ENCODE data around the gene PLPPR4. TPM values are rescaled to one million over a fixed set of nuclear protein-coding genes. Genes with fewer than 3 reads are reported as not detected.

PLPPR4 gene
- total and polyA plus RNA-seq, 2 experiments from 2014 or later, result 0.99 to 2.3 TPM

DNA sequence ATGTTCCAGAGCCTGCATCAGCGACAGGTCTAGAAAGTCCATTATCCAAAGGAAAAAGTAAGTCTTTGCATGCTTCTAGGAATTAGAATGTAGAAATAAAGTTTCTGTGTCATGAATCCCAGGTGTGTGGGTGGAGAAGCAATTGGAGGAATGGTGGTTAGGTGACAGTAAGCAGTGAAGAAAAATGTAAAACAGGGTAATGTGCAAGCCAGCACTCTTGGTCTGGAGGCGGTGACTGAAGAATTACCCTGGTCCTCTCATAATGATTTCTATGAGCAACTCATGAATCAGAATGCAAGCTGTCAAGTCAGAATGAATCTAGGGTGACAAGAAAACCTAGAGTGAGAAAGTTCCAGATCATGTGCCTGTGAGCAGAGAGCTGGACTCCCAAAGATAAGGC lies 33.6 kb downstream of the PLPPR4 start:
- no peak overlapping the region for H3K27ac Mint-ChIP-seq
- no peak overlapping the region for H2AFZ ChIP-seq
- H3K79me2 ChIP-seq (replicated peaks; ENCODE audit: insufficient read depth), result no peaks in the 10 kb centered on the region
- no peaks in the 10 kb centered on the region for H3F3A ChIP-seq (replicated peaks; ENCODE audit: low read depth)
- ATAC-seq (no peak), DNase-seq (ENCODE audit: low spot score) (no peak)
- H3K9me3 Mint-ChIP-seq, result no peaks in the 10 kb centered on the region
- H3K4me1 ChIP-seq (ENCODE audit: insufficient read depth), result peaks cover 3% of the 10 kb centered on the region
- no peaks in the 10 kb centered on the region for H4K20me1 ChIP-seq (replicated peaks; ENCODE audit: insufficient read depth)
- H3K27me3 Mint-ChIP-seq (ENCODE audit: insufficient read depth, low read depth, poor library complexity), result no peaks in the 10 kb centered on the region
- H3K4me2 ChIP-seq, result no peak overlapping the region
- no peaks in the 10 kb centered on the region for H3K36me3 ChIP-seq (ENCODE audit: insufficient read depth)
- no peaks in the 10 kb centered on the region for H3K36me3 Mint-ChIP-seq (ENCODE audit: low read depth)
- H3K4me3 Mint-ChIP-seq, result no peak overlapping the region
- no peak overlapping the region for H3K4me3 ChIP-seq
- H3K4me1 Mint-ChIP-seq, result peaks cover 2% of the 10 kb centered on the region; the same call in 2 of the 3 replicates
- no peaks in the 10 kb centered on the region for H3K27me3 ChIP-seq (ENCODE audit: insufficient read depth)
- TF ChIP-seq STAT1 (IDR thresholded peaks at IDR 0.05; ENCODE audit: unreplicated experiment), result no peak
- TF ChIP-seq, protein P1, sequence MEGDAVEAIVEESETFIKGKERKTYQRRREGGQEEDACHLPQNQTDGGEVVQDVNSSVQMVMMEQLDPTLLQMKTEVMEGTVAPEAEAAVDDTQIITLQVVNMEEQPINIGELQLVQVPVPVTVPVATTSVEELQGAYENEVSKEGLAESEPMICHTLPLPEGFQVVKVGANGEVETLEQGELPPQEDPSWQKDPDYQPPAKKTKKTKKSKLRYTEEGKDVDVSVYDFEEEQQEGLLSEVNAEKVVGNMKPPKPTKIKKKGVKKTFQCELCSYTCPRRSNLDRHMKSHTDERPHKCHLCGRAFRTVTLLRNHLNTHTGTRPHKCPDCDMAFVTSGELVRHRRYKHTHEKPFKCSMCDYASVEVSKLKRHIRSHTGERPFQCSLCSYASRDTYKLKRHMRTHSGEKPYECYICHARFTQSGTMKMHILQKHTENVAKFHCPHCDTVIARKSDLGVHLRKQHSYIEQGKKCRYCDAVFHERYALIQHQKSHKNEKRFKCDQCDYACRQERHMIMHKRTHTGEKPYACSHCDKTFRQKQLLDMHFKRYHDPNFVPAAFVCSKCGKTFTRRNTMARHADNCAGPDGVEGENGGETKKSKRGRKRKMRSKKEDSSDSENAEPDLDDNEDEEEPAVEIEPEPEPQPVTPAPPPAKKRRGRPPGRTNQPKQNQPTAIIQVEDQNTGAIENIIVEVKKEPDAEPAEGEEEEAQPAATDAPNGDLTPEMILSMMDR (conservative IDR thresholded peaks at IDR 0.05; ENCODE audit: low read depth in 2 of 2), result no peak
- TF ChIP-seq, protein P2, sequence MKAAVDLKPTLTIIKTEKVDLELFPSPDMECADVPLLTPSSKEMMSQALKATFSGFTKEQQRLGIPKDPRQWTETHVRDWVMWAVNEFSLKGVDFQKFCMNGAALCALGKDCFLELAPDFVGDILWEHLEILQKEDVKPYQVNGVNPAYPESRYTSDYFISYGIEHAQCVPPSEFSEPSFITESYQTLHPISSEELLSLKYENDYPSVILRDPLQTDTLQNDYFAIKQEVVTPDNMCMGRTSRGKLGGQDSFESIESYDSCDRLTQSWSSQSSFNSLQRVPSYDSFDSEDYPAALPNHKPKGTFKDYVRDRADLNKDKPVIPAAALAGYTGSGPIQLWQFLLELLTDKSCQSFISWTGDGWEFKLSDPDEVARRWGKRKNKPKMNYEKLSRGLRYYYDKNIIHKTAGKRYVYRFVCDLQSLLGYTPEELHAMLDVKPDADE (IDR thresholded peaks at IDR 0.05), result no peak
- TF ChIP-seq EZH2 (IDR thresholded peaks at IDR 0.05; ENCODE audit: low read depth, unreplicated experiment), result no peak
- no peak for TF ChIP-seq NANOG (IDR thresholded peaks at IDR 0.05; ENCODE audit: borderline replicate concordance)
- no peak for TF ChIP-seq CREB1 (CRISPR knock-in tag; IDR thresholded peaks at IDR 0.05; ENCODE audit: low read depth)
- TF ChIP-seq POLR2AphosphoS5 (IDR thresholded peaks at IDR 0.05; ENCODE audit: low read depth), result no peak
- TF ChIP-seq ZNF114 (CRISPR knock-in tag; IDR thresholded peaks at IDR 0.05), result no peak
- no peak overlapping the region for H3K27ac ChIP-seq (ENCODE audit: low read depth)
- H3K9me2 ChIP-seq (ENCODE audit: insufficient read depth), result no peaks in the 10 kb centered on the region

DNA sequence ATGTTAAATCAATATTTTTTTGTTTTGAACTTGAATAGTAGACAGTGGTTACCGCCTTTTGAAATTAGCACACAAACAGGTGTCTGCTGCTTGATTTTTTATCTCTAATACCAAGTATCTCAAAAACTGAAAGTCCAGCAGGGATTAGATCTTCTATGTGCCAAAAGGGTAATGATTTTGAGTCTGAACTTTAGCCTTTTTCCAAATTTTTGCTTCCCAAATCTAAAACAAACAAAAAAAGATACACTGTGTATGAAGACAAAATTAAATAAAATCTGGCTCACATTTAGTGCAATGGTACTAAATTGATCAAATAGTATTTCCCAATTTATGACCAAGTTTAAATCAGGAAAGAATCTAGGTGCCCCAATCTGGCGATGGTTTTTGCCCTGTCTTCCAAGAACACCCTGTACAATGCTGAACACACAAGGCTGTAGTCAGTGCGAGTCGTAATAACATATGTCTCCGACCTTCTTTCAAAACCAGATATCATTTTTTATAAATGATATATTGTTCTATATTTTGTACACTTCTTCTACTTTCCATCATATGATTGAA lies 40.5 kb downstream of the PLPPR4 start:
- Histone ChIP-seq H3K4me3 (no peak overlapping the region), H3K4me2 (no peak overlapping the region), H3K27ac (ENCODE audit: low read depth) (no peak overlapping the region), H4K20me1 (replicated peaks; ENCODE audit: insufficient read depth) (no peaks in the 10 kb centered on the region), H3K36me3 (ENCODE audit: insufficient read depth) (no peaks in the 10 kb centered on the region), H3K9me2 (ENCODE audit: insufficient read depth) (no peaks in the 10 kb centered on the region; the same call in 1 of the 2 replicates), H2AFZ (no peak overlapping the region), H3K27me3 (ENCODE audit: insufficient read depth) (no peaks in the 10 kb centered on the region), H3F3A (replicated peaks; ENCODE audit: low read depth) (no peaks in the 10 kb centered on the region), H3K79me2 (replicated peaks; ENCODE audit: insufficient read depth) (no peaks in the 10 kb centered on the region), H3K4me1 (ENCODE audit: insufficient read depth) (no peaks in the 10 kb centered on the region)
- ATAC-seq (no peak), DNase-seq (ENCODE audit: low spot score) (no peak)
- Mint-ChIP-seq H3K4me1 (peaks cover 8% of the 10 kb centered on the region), H3K27me3 (ENCODE audit: insufficient read depth, low read depth, poor library complexity) (no peaks in the 10 kb centered on the region), H3K27ac (no peak overlapping the region), H3K36me3 (ENCODE audit: low read depth) (no peaks in the 10 kb centered on the region), H3K4me3 (no peak overlapping the region), H3K9me3 (0 out of 3 replicates have a peak, but pooled peaks cover 4% of the 10 kb centered on the region)
- TF ChIP-seq NANOG (IDR thresholded peaks at IDR 0.05; ENCODE audit: borderline replicate concordance) (no peak), ZNF331 (CRISPR knock-in tag; IDR thresholded peaks at IDR 0.05; ENCODE audit: low read depth) (no peak), POLR2AphosphoS5 (IDR thresholded peaks at IDR 0.05; ENCODE audit: low read depth) (no peak), JUNB (IDR thresholded peaks at IDR 0.05; ENCODE audit: unreplicated experiment) (no peak), ZNF114 (CRISPR knock-in tag; IDR thresholded peaks at IDR 0.05) (no peak), CREB1 (CRISPR knock-in tag; IDR thresholded peaks at IDR 0.05; ENCODE audit: low read depth) (no peak)
- TF ChIP-seq, protein P1 (conservative IDR thresholded peaks at IDR 0.05; ENCODE audit: low read depth in 2 of 2), result no peak
- TF ChIP-seq, protein P3, sequence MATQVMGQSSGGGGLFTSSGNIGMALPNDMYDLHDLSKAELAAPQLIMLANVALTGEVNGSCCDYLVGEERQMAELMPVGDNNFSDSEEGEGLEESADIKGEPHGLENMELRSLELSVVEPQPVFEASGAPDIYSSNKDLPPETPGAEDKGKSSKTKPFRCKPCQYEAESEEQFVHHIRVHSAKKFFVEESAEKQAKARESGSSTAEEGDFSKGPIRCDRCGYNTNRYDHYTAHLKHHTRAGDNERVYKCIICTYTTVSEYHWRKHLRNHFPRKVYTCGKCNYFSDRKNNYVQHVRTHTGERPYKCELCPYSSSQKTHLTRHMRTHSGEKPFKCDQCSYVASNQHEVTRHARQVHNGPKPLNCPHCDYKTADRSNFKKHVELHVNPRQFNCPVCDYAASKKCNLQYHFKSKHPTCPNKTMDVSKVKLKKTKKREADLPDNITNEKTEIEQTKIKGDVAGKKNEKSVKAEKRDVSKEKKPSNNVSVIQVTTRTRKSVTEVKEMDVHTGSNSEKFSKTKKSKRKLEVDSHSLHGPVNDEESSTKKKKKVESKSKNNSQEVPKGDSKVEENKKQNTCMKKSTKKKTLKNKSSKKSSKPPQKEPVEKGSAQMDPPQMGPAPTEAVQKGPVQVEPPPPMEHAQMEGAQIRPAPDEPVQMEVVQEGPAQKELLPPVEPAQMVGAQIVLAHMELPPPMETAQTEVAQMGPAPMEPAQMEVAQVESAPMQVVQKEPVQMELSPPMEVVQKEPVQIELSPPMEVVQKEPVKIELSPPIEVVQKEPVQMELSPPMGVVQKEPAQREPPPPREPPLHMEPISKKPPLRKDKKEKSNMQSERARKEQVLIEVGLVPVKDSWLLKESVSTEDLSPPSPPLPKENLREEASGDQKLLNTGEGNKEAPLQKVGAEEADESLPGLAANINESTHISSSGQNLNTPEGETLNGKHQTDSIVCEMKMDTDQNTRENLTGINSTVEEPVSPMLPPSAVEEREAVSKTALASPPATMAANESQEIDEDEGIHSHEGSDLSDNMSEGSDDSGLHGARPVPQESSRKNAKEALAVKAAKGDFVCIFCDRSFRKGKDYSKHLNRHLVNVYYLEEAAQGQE (IDR thresholded peaks at IDR 0.05; ENCODE audit: unreplicated experiment), result no peak
- TF ChIP-seq, protein P2 (IDR thresholded peaks at IDR 0.05), result no peak

All from GM23338 (cell line).